PC-9 (cell line): Measurements from ENCODE around the gene ARHGAP42.

Experiments
- CTCF ChIP-seq: fragments of 200-600 bp; sonication (generic); conservative IDR thresholded peaks from 2 replicates; pipeline ENCODE4 v1.6.1; 2017; ENCODE audit warnings: mixed run types, antibody characterized with exemption, mild to moderate bottlenecking, moderate library complexity
- EZH2 ChIP-seq: fragments of 200-600 bp; sonication (generic); IDR thresholded peaks from 2 replicates; pipeline ENCODE4 v1.8.0; 2017; ENCODE audit warnings: antibody characterized with exemption, low read depth

- TF ChIP-seq CTCF (no peak), EZH2 (no peak)
These were observed 23.5 kb upstream of the ARHGAP42 start for GRCh38 chr11:100663583-100663982.
